Tibial nerve (tissue), 4 donors: ENCODE measurements around the gene NCOR1.

Experiments
- CTCF ChIP-seq, 5 experiments: fragments of 200-600 bp in 3 of 5; fragments of 450-650 bp in 2 of 5; sonication (generic) in 3 of 5; IDR thresholded peaks; one replicate each; pipeline ENCODE4 v1.5.1; 2016 to 2019; ENCODE audit warnings: antibody characterized with exemption in 5 of 5, mild to moderate bottlenecking in 3 of 5, moderate library complexity in 2 of 5
- EP300 ChIP-seq, 2 donors: sonication (generic); formaldehyde crosslinking; IDR thresholded peaks; one replicate each; pipeline ENCODE4 v1.6.1; 2017; ENCODE audit warnings: antibody characterized with exemption in 2 of 2, mild to moderate bottlenecking in 1 of 2
- POLR2A ChIP-seq, 2 donors: fragments of 450-650 bp; IDR thresholded peaks; one replicate each; pipeline ENCODE4 v1.6.1; 2017; ENCODE audit warnings: antibody characterized with exemption in 2 of 2, mild to moderate bottlenecking in 2 of 2, moderate library complexity in 2 of 2

- TF ChIP-seq POLR2A (IDR thresholded peaks at IDR 0.05), result no peak
- no peak for TF ChIP-seq CTCF (IDR thresholded peaks at IDR 0.05)
- no peak for TF ChIP-seq EP300 (IDR thresholded peaks at IDR 0.05)
Observed at GRCh38 chr17:16148596-16148995, 66.7 kb downstream of the NCOR1 start.
